ENCODE measurements around the gene RIN3. TPM values are rescaled to one million over a fixed set of nuclear protein-coding genes. Genes with fewer than 3 reads are reported as not detected.

The RIN3 gene, protein sequence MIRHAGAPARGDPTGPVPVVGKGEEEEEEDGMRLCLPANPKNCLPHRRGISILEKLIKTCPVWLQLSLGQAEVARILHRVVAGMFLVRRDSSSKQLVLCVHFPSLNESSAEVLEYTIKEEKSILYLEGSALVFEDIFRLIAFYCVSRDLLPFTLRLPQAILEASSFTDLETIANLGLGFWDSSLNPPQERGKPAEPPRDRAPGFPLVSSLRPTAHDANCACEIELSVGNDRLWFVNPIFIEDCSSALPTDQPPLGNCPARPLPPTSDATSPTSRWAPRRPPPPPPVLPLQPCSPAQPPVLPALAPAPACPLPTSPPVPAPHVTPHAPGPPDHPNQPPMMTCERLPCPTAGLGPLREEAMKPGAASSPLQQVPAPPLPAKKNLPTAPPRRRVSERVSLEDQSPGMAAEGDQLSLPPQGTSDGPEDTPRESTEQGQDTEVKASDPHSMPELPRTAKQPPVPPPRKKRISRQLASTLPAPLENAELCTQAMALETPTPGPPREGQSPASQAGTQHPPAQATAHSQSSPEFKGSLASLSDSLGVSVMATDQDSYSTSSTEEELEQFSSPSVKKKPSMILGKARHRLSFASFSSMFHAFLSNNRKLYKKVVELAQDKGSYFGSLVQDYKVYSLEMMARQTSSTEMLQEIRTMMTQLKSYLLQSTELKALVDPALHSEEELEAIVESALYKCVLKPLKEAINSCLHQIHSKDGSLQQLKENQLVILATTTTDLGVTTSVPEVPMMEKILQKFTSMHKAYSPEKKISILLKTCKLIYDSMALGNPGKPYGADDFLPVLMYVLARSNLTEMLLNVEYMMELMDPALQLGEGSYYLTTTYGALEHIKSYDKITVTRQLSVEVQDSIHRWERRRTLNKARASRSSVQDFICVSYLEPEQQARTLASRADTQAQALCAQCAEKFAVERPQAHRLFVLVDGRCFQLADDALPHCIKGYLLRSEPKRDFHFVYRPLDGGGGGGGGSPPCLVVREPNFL
- 10 to 100 TPM; 13.5 to 22.2 (median 16.2) TPM for total RNA-seq

DNA sequence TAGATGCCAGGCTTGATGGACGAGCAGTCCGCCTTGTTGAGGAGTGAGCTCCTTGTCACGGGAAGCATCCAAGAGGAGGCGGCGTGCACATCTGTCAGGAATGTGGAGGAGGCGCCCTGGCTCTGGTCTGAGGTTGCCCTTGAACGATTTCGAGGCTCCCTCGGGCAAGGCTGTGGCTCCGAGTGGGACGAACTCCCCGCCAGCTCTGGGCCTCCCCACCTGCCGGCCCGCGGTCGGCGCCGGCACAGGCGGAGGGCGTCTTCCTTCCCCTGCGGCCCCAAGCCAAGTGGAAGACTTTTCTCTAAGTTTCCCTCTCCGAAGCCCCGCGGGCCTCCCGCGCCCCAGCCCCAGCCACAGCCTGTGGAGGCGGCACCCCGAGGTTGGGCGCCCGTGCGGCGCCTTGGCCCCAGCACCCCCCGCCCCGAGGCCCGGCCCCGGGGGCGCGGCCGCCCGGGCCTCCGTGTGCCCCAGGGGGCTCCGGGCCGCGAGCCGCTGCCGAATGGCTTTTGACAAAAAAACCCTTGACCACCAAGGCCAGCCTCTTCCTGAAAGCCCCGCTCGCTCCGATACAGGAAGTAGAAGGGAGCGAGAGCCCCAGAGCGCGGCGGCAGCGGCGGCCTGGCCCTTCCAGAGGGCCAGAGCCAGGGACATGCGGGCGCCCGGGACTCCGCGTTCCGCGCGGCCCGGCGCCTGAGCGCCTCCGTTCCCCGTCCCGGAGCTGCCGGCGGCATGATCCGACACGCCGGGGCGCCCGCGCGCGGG lies at the start of gene RIN3:
Gene RIN3 (plus strand): TSS at position 578 of the 762 bp plus-strand sequence. CDS start 152 bp downstream, at position 730.
- no peaks in the 10 kb centered on the region for H3K27me3 ChIP-seq
- no peaks in the 10 kb centered on the region for H3K36me3 ChIP-seq
- H3K27ac ChIP-seq: peak within 1 kb of the TSS; percentile 30 to 88 (median 83)
- peak; percentile 71 for ATAC-seq
- WGBS, 2 donors (ENCODE audit: low coverage in 1 of 2): 0% methylated on average over 12 of the region's 79 CpGs; no CpG with 5 or more reads in 1 of the 2 donors
- H3K4me1 ChIP-seq: peaks cover 0 to 61% (median 0%) of the 10 kb centered on the region in 3 donors
- TF ChIP-seq POLR2A (IDR thresholded peaks at IDR 0.05): peak; percentile 46 to 56
- peak; percentile 11 for TF ChIP-seq POLR2AphosphoS5 (IDR thresholded peaks at IDR 0.05)
- TF ChIP-seq, protein P1, sequence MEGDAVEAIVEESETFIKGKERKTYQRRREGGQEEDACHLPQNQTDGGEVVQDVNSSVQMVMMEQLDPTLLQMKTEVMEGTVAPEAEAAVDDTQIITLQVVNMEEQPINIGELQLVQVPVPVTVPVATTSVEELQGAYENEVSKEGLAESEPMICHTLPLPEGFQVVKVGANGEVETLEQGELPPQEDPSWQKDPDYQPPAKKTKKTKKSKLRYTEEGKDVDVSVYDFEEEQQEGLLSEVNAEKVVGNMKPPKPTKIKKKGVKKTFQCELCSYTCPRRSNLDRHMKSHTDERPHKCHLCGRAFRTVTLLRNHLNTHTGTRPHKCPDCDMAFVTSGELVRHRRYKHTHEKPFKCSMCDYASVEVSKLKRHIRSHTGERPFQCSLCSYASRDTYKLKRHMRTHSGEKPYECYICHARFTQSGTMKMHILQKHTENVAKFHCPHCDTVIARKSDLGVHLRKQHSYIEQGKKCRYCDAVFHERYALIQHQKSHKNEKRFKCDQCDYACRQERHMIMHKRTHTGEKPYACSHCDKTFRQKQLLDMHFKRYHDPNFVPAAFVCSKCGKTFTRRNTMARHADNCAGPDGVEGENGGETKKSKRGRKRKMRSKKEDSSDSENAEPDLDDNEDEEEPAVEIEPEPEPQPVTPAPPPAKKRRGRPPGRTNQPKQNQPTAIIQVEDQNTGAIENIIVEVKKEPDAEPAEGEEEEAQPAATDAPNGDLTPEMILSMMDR (IDR thresholded peaks at IDR 0.05): no peak
- H3K4me3 ChIP-seq: peak within 1 kb of the TSS; percentile 54 to 88
- no peaks in the 10 kb centered on the region for H3K9me3 ChIP-seq

DNA sequence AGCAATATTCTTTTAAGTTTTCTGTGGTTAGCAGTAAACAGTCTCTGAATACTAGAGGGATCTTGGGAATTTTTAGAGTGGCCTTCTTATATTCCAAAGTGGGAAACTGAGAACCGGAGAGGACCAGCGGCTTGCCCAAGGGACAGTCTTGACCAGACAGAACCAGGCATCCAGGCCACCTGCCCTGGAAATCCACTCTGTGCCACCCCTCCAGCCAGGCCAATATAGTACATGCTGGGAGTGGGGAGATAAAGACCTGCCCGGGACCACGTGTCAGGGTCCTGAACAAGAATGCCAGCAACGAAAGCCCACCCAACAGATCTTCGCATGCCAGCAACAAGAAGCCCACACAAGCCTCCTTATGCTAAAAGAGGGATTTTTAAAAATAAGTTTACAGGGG lies 49.4 kb upstream of the RIN3 start:
- 83 to 98% methylated on average over 4 to 6 of the region's 6 CpGs for WGBS, 2 donors (ENCODE audit: low coverage in 1 of 2)
- TF ChIP-seq, protein P1 (IDR thresholded peaks at IDR 0.05): no peak
- TF ChIP-seq POLR2AphosphoS5 (IDR thresholded peaks at IDR 0.05) (no peak), EP300 (IDR thresholded peaks at IDR 0.05) (no peak), POLR2A (IDR thresholded peaks at IDR 0.05) (no peak)
- ATAC-seq: no peak

DNA sequence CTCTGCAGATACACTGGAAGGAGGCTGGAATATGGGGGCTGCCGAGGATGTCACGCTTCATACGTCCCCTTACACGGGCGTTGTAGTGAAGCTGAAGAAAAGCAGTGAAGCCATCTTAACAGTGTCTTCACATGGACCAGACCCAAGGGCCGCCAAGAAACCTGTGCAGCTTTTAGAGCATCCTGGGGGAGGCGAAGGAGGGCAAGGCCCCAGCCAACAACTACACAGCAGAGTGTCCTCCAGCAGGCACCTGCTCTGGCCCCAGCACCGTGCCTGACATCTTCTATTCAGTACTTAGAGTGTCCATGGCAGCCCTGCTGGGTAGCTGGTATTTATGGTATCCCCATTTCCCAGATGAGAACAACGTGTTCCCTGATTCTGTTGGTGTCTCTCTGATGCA lies 48.9 kb upstream of the RIN3 start:
- Histone ChIP-seq H3K9me3 (peaks cover 0 to 18% (median 0%) of the 10 kb centered on the region in 3 donors), H3K4me3 (no peak overlapping the region), H3K36me3 (no peaks in the 10 kb centered on the region), H3K4me1 (peaks cover 0 to 15% (median 4%) of the 10 kb centered on the region in 3 donors), H3K27me3 (no peaks in the 10 kb centered on the region), H3K27ac (no peak overlapping the region)
- no peak for ATAC-seq
- 96 to 100% methylated on average over 1 to 6 of the region's 9 CpGs for WGBS, 2 donors (ENCODE audit: low coverage in 1 of 2)
- TF ChIP-seq EP300 (IDR thresholded peaks at IDR 0.05) (no peak), POLR2AphosphoS5 (IDR thresholded peaks at IDR 0.05) (no peak), POLR2A (IDR thresholded peaks at IDR 0.05) (no peak)
- TF ChIP-seq, protein P1 (IDR thresholded peaks at IDR 0.05): no peak

More for the DNA sequence above, 49.4 kb upstream of the RIN3 start:
- Histone ChIP-seq H3K4me3 (no peak overlapping the region), H3K9me3 (peaks cover 0 to 14% (median 0%) of the 10 kb centered on the region in 3 donors), H3K27ac (no peak overlapping the region), H3K4me1 (peaks cover 0 to 21% (median 4%) of the 10 kb centered on the region in 3 donors), H3K27me3 (no peaks in the 10 kb centered on the region), H3K36me3 (no peaks in the 10 kb centered on the region)

DNA sequence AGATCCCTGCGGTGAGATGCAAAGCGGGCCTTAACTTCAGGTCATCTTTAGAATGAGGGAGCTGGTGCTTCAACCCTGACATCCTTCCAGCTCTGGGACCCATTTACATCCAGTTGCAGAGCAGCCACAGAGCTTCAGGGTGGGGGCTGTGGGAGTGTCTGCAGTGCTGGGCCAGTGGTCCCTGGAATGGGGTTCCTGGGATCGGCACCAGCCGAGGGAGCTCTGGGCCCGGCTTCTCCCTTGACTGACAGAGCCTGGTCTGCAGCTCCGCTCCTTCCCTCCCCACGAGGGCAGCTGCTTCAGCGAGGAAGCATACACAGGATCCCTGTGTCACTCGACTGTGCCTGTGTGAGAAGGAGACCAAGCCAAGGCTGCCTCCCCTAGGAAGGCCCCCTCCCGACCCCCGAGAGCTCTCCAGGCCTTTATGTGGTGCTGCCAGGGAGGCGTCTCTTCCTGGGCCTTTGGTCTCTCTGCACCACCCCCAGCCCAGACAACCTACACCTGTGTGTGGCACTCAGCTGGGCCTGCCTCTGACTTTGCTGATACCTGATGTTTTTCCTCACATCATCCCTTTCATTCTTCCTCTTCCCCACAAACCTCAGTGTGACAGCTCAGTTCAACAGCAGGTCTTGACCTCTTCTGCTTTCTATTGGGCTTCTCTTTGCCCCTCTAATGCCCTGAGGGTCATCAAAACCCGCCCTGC lies 48.1 kb upstream of the RIN3 start:
- Histone ChIP-seq H3K27ac (peak overlapping the region in 1 of 4 donors; percentile 26), H3K27me3 (no peaks in the 10 kb centered on the region), H3K36me3 (no peaks in the 10 kb centered on the region), H3K9me3 (peaks cover 0 to 23% (median 0%) of the 10 kb centered on the region in 3 donors), H3K4me1 (peaks cover 0 to 10% (median 3%) of the 10 kb centered on the region in 3 donors), H3K4me3 (no peak overlapping the region)
- ATAC-seq: peak; percentile 17
- 68 to 80% methylated on average over 1 to 3 of the region's 13 CpGs for WGBS, 2 donors (ENCODE audit: low coverage in 1 of 2)
- no peak for TF ChIP-seq EP300 (IDR thresholded peaks at IDR 0.05)
- TF ChIP-seq, protein P1 (IDR thresholded peaks at IDR 0.05): no peak

Measured in gastroesophageal sphincter (tissue), 4 donors.